GM18951 (cell line): Measurements from ENCODE around the gene ZSWIM9.
"Not testable (repeated sequence)": the region's sequence is repeated elsewhere in the genome, so short reads cannot be mapped to it uniquely, and the experiment has no call there.

Source experiments
- POLR2A ChIP-seq: IDR thresholded peaks from 4 replicates; pipeline ENCODE4 v1.6.1; 2011; ENCODE audit warnings: mild to moderate bottlenecking; ENCODE audit not compliant: insufficient read length, insufficient read depth; ENCODE audit errors: extremely low read depth
- in situ Hi-C: fragments of 300-500 bp; cut with MboI; formaldehyde crosslinking; loops from one replicate; pipeline ENCODE4 v1.12.0; 2022; ENCODE audit warnings: low sequenced_read_pairs, mixed read lengths, inconsistent platforms; ENCODE audit not compliant: unreplicated experiment

ZSWIM9 gene

DNA sequence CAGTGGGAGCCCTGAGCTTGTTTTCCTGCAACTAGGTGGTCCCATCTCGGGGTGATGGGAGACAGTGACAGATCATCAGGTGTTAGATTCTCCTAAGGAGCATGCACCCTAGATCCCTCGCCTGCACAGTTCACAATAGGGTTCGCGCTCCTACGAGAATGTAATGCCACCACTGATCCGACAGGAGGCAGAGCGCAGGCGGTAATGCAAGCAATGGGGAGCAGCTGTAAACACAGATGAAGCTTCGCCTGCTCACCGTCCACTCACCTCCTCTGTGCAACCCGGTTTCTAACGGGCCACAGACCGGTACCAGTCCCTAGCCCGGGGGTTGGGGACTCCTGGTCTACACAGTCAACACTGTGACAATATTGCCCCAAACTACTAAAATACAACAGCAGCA is 46.5 kb downstream of the ZSWIM9 start:
- in situ Hi-C loops: no loop called here
- no peak for TF ChIP-seq POLR2A

DNA sequence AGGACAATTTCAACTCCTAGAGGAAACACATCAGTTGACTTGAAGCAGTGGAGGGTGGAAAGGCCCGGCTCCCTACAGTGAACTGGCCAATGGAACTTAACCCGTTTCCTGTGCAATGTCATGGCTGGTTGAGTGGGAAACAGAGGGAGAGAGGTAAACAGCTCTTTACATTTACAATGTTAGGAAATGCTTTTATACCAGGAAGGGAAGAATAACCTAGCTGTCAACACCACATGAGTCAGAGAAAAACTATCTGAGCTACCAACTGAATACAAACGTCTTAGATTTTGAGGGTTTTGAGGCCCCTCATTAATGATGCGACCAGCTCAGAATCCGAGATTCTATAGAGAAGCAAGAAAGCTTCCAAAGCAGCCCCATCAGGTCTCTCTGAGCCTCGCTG is 48.5 kb downstream of the ZSWIM9 start:
- TF ChIP-seq POLR2A: no peak
- in situ Hi-C loops: no loop called here

DNA sequence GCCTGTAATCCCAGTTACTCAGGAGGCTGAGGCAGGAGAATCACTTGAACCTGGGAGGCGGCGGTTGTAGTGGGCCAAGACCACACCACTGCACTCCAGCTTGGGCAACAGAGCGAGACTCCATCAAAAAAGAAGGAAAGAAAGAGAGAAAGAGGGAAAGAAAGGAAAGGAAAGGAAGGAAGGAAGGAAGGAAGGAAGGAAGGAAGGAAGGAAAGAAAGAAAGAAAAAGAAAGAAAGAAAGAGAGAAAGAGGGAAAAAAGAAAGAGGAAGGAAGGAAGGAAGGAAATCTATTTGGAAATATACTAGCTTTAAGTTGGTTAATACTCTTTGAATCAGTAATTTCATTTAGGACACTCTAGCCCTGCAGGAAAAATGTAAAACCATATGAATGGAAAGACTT is 50.3 kb downstream of the ZSWIM9 start:
- in situ Hi-C loops: not testable (repeated sequence)

DNA sequence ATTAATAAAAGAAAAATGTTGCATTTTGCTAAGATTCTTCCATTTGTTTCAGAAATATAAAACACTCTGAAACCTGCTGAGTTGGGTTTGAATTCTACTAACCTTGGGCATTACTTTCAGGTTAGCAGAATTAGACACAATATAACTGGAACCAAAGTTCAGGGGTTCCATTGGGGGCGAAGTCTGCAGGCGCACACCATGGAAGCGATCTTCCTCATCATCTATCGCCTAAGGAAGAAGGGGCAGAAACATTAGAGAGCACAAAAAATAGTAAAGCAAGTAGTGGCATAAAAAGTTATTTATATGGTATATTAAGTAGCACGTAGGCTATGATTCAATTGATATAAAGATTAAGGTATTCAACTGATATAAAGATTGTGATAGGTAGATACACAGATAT is 51.1 kb downstream of the ZSWIM9 start:
- in situ Hi-C loops: no loop called here
- TF ChIP-seq POLR2A: no peak

DNA sequence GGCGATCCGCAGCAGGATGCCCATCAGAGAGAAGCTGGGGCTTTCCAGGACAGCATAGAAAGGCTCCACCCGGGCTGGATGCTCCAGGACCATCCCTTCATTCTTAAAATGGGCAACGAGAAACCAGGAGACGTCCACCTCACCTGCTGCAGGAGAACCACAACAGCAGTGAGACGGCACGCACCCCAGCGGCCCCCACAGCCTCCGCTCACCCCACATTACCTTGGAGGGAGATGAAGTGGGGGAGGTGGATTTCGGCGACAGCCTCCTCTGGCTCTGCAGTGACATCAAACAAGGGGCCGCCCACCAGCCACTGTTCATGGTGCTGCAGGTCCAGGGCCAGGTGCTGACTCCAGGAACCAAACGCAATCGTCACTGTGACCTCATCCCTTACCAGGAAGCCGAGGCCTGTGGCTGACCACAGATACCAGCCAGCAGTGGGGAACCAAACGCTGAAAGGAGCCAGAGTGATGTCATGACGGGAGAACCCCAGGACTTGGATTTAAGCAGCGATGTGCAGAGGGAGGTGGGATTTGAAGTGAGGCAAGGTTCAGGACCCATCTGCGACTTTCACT is 60.2 kb downstream of the ZSWIM9 start:
- no peak for TF ChIP-seq POLR2A
- in situ Hi-C loops: no loop called here

DNA sequence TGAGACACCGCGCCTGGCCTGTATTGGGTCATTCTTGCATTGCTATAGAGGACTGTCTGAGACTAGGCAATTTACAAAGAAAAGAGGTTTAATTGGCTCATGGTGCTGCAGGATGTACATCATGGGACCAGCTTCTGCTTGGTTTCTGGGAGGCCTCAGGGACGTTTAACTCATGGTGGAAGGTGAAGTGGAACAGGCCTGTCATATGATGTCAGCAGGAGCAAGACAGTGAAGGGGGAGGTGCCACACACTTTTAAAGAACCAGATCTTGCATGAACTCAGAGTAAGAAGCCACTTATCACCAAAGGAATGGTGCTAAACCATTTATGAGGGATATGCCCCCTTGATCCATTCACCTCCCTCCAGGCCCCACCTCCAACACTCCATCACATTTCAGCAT is 66.6 kb downstream of the ZSWIM9 start:
- in situ Hi-C loops: no loop called here
- no peak for TF ChIP-seq POLR2A

DNA sequence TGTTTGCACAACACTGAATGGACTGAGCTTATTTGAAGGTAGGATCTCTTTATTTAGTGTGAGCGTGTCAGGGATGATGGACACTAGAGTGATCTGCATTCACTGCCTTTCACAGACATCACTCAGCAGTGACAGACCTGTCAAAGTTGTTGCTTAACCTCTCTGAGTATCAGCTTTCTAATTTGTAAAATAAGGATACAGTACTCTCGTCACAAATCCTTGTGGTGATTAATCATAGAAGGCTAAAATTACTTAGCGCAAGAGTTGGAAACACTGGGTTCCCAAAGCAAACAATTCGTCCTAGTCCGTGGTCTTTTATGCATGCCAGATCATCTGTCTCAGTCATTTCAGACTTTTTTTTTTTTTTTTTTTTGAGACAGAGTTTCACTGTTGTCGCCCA is 68.6 kb downstream of the ZSWIM9 start:
- TF ChIP-seq POLR2A: no peak
- in situ Hi-C loops: no loop called here

DNA sequence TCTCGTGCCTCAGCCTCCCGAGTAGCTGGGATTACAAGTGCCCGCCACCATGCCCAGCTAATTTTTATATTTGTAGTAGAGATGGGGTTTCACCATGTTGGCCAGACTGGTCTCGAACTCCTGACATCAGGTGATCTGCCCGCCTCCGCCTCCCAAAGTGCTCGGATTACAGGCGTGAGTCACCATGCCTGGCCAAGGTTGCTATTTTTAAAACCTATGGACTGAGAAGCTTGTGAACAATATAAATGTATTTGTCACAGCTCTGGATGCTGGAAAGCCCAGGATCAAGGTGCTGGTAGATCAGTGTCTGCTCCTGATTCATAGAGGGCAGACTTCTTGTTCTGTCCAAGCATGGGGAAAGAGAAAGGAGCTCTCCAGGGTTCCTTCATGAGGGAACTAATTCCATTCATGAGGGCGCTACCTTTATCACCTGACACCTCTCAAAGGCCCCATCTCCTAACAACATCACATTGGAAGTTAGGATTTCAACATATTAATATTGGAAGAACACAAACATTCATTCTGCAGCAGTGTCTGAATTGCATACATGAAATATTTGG is 69.2 kb downstream of the ZSWIM9 start:
- TF ChIP-seq POLR2A: no peak
- in situ Hi-C loops: no loop called here

DNA sequence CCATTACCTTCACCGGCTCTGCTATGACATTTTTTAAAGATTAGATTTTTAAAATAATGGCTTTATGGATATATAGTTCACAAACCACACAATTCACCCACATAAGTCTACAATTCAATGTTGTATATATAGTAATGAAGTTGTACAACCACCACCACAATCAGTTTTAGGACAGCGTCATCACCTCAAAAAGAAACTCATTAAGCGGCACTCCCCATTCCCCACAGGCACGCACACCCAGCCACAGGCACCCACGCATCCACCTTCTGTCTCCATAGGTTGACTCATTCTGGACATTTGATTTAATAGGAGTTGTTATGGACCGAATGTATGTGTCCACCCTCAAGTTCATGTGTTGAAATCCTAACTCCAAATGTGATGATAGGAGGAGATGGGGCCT is 71.3 kb downstream of the ZSWIM9 start:
- in situ Hi-C loops: not testable (repeated sequence)

DNA sequence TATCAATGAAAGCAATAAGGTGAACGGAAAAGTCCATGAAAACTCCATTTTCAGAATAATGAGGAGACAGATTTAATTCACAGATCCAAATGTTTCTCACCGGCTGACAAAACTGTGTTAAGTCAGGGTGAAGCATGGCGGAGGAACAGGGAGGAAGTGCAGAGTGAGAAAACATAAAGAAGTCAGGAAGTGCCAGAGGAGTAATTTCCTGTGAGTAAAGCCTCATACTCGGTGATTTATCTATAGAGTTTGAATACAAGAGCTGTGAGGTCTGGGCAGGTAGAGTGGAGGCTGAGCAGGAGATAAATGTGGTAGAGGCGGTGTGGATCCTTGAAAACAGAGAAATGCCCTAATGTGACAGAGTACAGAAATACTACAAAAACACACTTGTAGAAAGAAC is 73.8 kb downstream of the ZSWIM9 start:
- in situ Hi-C loops: no loop called here
- no peak for TF ChIP-seq POLR2A

DNA sequence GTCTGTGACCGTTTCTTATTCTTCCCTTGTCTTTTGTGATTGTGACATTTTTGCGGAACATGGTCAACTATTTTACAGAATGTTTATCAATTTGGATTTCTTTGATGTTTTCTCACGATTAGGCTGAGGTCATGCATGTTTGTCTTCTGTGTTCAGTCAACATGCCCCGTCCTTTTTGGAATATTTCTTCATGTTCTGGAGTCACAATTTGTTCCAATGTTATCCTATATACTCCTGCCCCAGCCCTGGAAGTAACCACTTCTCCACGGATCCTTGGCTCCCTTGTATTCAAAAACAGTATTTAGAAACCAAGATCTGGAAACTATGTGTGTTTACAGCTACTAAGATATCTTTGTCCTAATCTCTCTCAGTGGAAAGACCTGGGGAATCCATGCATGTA is 75.6 kb downstream of the ZSWIM9 start:
- in situ Hi-C loops: no loop called here
- TF ChIP-seq POLR2A: no peak

DNA sequence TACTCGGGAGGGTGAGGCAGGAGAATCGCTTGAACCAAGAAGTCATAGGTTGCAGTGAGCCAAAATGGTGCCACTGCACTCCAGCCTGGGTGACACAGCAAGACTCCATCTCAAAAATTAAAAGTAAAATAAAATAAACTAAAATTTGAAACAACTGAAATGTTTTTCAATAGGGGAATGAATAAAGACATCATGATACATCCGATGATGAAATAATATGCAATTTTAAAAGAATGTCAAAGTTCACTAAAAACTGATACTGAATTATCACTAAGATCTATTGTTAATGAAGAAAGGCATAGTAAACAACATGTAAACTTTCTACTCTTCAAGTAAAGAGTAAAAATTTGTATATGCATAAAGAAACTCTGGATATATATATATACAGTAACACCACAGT is 76.7 kb downstream of the ZSWIM9 start:
- no peak for TF ChIP-seq POLR2A
- in situ Hi-C loops: no loop called here
